Right lobe of liver (tissue), 4 donors: ENCODE results near the gene PHYKPL.

Experiments
- CTCF ChIP-seq, 4 donors: fragments of 200-600 bp in 3 of 4; fragments of 450-650 bp in 1 of 4; IDR thresholded peaks; one replicate each; pipeline versions ENCODE4 v1.5.1 to v1.8.0; 2016 to 2022; ENCODE audit warnings: antibody characterized with exemption in 4 of 4, mild to moderate bottlenecking in 2 of 4
- POLR2A ChIP-seq: fragments of 450-650 bp; IDR thresholded peaks from one replicate; pipeline ENCODE4 v1.6.1; 2017; ENCODE audit warnings: antibody characterized with exemption, mild to moderate bottlenecking
- donor health status: DM: no; HTN: no; CAD: no.
- donor health status: DM: no; HTN: no; CAD: no.
- donor health status: DM: no; HTN: yes; CAD: no.

GRCh38 chr5:178160176-178160575, 72.4 kb downstream of the PHYKPL start:
- no peak for TF ChIP-seq CTCF (IDR thresholded peaks at IDR 0.05)
- no peak for TF ChIP-seq POLR2A
